GM18511 (cell line): ENCODE results near the gene THOC7.

Source experiments
- ATAC-seq: cut with Tn5 transposase; IDR thresholded peaks from one replicate; pipeline ENCODE4 v1.9.1; 2021; ENCODE audit warnings: mild to moderate bottlenecking, moderate library complexity; ENCODE audit not compliant: unreplicated experiment

Gene THOC7

DNA sequence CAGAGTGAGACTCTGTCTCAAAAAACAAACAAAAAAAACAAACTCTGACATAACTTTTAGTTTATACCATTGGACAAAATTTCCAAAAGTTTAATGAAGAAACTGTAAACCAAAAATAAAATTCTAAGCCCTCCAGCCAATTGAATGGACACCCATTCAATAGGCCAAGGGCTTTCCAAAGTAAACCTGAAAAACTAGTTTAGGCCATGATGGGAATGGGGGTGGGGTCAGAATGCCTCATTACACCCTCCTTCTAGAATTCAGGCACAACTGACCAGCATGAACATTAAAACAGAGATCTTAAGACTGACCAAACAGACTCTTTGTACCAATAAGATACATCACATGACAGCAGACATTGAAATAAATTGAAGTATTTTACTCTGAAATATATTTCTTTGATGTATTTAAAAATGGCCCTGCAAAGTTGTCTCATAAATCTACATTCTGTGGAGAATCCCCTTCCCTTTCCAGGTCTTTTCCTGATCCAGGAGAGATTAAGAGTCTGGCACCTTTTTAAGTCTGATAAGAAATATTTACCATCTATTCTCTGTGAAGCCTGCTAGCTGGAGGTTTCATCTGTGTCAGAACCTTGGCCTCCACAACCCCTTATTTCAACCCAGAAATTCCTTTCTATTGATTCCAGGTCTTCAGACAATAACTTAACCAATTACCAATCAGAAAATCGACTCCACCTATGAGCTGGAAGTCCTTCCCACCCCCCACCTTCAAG, 15.7 kb downstream of the THOC7 start:
- ATAC-seq: no peak

DNA sequence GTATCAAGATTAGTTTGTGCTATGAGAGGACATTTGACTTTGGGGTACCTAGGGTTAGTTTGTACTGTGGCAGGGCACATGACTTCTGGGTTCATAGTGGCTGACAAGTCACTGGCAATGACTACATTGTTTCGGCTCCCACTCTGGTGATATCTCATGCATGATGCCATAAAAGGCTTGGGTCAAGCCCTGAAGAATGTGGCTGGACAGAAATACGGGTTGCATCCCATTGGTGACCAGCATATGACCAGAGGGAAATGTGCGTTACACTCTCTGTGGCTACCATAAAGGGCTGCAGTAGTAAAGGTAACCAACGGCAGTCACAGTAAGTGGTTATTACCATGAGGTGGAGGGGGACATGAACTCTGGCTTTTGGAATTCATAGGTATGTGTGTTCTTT, 18.4 kb downstream of the THOC7 start:
- ATAC-seq: no peak

DNA sequence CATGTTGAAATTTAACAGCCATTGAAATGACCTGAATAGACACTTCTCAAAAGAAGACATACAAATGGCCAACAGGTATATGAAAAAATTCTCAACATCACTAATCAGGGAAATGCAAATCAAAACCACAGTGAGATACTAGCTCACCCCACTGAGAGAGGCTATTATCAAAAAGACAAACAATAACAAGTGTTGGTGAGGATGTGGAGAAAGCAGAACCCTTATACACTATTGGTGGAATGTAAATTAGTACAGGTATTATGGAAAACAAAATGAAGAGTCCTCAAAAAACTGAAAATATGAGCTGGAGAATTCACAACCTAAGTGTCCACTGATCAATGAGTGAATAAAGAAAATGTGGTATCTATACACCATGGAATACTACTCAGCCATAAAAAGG, 21.5 kb downstream of the THOC7 start:
- ATAC-seq: no peak

DNA sequence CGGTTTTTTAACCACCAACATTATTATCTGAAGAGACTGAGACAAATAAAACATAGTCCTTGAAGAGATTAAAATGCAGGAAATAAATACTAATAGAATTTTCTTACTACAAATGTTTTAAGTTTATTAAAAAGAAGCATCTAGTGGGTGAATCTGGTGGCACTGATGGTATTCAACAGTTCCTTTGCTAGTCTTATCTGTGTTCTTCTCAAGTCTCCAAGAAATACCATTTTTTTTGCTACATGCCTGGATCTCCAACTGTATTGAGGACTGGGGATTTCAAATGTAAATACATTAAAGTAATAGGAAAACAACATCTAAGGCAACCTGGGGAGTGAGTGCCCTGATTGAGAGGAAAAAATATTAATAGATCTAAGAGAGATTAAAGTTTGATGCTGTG, 21.9 kb downstream of the THOC7 start:
- no peak for ATAC-seq

DNA sequence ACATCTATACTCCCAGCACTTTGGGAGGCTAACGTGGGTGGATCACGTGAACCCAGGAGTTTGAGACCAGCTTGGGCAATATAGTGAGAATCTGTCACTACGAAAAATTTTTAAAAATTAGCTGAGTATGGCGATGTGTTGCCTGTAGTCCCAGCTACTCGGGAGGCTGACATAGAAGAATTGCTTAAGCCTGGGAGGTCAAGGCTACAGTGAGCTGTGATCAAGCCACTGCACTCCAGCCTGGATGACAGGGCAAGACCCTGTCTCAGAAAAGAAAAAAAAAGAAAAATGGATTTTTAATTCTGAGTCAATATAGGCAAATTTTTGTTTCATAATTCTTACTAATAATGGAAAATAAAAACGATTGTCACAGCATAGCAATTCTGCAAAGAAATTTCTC, 31.2 kb downstream of the THOC7 start:
- ATAC-seq: no peak

DNA sequence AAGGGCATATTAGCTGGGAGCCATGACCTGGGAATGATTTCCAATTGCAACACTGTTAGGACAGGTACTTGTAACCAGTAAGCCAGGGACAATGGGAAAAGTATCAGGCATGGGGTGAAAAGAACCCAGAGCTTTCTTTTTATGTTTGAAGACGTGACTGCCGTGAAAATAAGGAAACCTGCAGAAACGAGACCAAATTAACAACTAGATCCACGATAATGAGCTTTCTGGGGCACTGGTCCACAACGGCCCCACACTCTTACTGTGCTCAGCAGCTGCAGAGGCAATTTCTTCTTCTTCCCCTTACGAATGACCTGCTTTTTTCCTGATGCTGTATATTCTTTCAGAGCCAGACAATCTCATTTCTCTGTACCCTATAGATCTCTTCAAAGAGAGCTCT, 33.1 kb downstream of the THOC7 start:
- no peak for ATAC-seq

DNA sequence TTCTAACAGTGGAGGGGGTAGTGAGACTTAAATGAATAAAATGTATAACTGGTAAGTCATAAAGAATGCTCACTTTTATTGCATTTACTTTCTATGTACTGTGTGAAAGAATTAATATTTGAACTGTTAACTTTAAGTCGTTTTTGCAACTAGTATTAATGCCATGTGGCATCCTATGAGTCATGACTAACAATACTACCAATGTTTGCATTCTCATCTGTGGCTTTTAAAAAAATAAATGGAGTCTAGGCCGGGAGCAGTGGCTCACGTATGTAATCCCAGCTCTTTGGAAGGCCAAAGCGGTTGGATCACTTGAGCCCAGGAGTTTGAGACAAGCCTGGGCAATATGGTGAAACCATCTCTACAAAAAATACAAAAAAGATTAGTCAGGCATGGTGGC, 39.3 kb downstream of the THOC7 start:
- ATAC-seq: no peak

DNA sequence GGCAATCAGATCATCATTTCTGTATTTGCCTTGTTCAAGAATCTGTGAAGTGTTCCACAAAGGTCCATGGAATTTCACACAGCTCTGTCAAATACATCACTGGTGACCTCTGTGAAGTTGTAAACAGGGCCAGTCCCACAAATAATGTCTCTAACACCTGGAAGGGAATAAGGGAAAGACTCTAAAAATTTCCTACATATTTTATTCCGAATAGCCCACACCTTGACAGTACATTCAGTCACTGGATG, 44.5 kb downstream of the THOC7 start, which contains the start of gene C3orf49:
Gene C3orf49 (plus strand): TSS at position 149 of the 248 bp plus-strand sequence. CDS start 173 bp downstream, outside the sequence.
- no peak for ATAC-seq

DNA sequence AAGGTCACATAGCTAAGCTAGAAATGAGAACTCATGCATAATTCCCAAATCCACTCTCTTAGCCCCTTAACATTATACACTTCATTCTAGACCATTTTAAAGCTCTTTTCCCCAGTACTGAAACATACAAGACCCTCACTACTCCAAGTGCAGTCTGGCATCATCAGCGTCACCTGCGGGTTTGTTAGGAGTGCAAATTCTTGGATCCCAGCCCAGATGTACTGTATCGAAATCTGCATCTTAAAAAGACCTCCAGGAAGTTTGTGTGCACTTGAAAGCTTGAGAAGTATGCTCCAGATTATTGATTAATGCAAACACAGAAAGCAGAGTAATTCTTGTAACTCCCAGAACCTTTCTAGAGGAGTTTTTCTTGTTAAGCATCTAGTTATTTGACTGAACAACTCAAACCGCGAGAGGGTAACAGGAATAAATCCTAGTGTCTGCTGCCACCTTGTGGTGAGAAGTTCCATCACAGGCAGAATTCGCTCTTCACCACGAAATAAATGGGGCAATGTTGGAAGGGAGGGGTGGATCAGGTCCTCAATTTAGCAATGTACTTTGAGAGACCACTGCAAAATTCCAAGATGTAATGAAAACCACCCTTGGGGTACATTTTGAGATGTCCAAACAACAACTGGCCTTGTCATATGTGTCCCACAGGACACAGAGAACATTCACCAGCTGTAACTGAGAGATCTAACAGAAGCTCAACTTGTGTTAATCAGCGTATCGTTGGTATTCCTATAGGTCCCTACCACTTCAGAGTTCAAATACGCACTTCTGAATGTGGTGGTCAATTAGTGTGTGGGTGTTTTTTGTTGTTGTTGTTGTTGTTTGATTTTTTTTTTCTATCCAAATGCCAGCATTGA, 45.1 kb downstream of the THOC7 start:
- ATAC-seq: peak; percentile 91

DNA sequence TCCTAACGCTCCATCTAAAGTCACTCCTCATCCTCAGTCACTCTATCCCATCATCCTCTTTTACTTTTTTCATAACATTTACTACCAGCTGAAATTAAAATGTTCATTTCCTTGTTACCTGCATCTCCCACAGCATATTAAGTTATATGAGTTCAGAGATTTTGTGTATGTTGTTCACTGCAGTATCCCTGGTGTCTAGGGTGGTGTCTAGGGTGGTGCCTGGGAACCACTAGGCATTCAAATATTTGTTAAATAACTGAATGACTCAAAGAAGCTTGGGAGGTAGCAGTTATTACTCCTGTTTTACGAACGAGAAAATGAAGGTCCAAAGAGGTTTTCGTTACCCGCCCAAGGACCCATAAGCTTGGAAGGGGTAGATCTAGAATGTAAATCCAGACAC, 46.4 kb downstream of the THOC7 start:
- ATAC-seq: no peak

DNA sequence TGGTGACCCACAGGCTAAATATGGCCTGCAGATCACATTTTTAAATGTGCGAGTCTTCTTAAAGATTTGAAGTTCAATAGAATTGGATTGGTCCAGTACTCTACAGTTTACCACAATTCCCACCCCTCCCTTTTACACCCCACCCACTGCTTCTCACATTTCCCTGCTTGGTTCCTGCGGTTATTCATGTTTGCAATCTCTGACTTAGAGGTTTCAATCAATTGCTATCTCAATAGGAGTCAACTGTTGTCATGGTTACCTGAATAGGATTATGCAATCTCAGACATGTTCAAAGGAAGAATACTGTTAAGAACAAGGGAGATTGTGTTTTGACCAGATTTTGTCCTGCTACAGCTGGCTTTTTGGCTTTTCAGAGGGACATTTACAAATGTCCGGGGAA, 49.4 kb downstream of the THOC7 start:
- ATAC-seq: no peak

DNA sequence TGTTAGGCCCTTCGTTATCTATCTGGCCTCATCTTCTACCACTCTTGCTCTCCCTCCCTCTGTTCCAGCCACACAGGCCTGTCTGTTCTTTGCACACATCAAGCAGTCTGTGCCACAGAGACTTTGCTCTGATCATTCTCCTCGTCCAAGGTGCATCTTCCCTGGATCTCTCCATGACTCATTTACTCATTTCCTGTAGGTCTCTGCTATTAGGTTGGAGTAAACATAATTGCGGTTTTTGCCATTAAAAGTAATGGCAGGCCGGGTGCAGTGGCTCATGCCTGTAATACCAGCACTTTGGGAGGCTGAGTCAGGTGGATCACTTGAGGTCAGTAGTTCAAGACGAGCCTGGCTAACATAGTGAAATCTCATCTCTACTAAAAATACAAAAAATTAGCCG, 54.0 kb downstream of the THOC7 start:
- no peak for ATAC-seq

DNA sequence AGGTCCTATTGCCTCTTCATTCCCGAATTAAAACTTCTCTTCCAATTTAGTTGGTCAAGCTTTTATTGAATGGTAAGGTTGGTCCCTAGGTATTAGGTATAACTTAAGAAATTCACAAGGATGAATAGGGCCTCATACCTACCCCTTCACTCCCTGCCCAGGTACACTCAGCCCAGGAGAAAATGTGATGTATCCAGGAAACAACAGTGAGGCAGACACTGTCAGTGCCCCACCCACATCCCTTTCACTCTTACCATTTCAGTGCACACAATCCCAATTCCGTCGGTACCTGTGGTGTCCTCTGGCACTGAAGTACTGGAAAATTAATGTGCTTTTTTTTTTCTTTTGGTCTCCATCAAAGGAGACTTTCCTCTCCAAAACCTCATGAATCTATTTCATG, 55.0 kb downstream of the THOC7 start:
- ATAC-seq: no peak

DNA sequence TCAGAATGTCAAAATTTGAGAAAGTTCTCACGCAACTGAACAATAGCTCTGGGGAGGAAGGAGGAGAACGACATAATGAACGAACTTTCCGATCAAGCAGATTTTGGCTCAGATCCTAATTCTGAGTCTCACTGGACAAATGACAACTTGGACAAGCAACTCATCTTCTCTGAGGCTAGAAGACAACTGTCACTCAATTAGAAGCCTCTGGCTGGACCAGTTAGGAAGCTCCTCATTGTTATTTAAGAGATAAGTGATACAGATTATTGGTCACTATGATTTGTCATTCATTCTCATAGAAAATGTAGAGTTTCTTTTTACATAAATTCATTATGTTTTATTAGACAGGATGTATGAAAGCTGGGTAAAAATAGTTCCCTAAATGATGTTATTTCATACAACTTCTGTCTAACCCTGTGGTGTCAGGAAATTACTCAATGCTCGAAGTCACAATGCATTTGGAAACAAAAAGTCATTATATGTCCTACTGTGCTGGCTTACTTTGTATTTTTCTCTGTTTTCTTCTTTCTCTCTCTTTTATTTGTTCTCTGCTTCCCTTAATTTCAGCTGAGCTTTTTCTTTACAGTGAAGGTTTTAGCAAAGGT, 55.5 kb downstream of the THOC7 start:
- no peak for ATAC-seq

DNA sequence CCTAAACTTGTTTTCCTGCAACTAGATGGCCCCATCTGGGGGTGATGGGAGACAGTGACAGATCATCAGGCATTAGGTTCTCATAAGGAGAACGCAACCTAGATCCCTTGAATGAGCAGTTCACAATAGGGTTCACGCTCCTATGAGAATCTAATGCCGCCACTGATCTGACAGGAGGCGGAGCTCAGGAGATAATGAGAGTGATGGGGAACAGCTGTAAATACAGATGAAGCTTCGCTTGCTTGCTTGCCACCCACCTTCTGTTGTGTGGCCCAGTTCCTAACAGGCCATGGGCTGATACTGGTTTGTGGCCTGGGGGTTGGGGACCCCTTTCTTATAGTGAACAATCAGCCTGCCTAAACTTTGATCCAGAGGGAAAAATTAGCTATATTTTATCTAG, 59.7 kb downstream of the THOC7 start:
- ATAC-seq: no peak

DNA sequence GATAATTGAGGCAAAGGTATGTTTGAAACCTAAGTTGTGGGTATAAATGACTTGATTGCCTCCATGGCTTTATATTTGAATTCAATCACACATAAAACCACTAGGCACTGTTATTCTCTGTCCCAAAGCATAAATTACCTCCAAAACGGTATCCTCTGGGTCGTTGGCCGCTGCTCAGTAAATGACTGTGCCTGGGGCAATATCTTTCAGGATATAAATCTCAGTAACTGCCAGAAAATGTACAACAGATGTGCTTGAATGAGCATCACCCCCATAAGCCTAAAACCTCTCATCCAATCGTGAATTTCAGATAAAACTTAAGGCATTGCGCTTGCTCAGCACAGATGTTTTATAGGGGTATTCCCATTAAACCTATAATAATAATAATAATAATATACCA, 63.5 kb downstream of the THOC7 start:
- no peak for ATAC-seq

DNA sequence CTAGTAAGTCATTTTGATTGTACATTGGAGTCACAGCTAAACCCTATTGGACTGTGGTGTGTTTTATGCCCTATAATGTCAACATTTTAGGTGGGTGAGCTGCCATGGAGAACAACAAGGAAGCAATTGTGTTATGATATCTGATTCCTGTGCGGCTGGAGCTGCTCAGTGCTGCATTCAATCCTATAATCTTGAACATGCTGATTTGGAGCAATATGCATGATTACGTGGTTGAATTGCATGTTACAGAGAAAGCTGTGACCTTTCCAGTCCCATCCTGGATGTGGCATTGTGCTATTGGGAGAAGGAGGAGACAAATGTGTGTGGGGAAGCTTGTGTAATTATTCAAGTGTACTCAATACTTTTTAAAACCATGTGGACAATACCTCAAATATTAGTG, 64.7 kb downstream of the THOC7 start:
- no peak for ATAC-seq

DNA sequence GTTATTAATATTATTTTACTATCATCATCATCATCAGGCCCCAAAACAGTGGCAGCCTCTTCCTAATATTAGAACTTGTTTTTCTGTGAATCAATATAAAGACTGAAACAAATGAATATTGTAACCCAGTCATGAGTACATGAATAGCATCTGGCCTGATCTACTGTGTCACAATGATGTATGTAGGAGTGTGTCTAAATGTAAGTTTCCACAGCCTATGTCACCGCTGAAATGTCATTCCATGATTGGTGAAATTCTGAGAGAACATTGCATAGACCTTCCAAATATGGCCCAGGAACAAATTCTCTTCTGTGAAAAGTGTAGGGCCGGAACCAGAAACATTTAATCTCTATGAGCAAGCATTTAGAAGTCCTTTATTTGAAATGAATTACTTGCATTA, 65.1 kb downstream of the THOC7 start:
- ATAC-seq: no peak

DNA sequence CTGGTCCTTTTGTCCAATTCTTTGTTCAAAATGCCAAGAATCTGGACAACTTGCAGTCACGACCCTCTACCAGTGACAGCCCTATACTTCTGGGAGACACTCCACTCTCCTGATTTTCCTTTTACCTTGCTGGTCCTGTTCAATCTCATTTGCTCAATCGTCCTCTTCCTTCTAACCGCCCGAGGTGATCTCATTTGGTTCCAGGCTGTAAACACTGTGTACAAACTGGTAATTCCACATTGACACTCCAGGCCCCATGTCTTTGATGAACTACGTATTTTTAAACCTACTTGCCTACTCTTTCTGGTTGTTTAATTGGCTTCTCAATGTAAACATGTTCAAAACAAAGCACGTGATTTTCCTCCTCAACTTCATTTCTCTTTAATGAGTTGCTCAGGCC, 68.2 kb downstream of the THOC7 start:
- no peak for ATAC-seq

DNA sequence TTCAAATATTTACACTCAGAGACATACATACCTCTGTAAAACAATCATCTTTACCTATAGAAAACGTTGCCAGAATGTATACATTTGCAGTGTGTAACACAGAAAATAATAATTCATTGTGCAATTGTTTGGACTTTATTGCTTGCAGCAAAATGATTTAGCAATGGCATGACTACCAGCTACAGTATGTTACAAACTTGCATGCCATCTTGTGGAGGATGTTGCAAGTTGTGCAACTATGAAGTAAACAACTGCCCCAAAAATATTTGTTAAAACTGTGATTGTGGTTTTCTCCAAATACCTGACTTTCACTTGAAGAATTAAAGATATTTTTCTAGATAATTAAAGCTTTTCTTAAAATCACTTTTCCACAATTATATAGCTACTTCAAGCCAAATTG, 71.6 kb downstream of the THOC7 start:
- ATAC-seq: no peak
